PFSK-1 (cell line): ENCODE data around the gene PTGDS.

Experiments
- FOXP2 ChIP-seq: optimal IDR thresholded peaks from 2 replicates; pipeline ENCODE3; 2011; ENCODE audit warnings: borderline replicate concordance, control low read depth, inconsistent platforms; ENCODE audit not compliant: insufficient read depth; ENCODE audit errors: extremely low read length, extremely low read depth
- POLR2AphosphoS5 ChIP-seq: IDR thresholded peaks from 2 replicates; pipeline ENCODE4 v1.6.1; 2012; ENCODE audit warnings: low read depth, mild to moderate bottlenecking, control low read depth, low read length, moderate library complexity
- TAF1 ChIP-seq: IDR thresholded peaks from 2 replicates; pipeline ENCODE4 v1.6.1; 2012; ENCODE audit warnings: low read length, control low read depth, borderline replicate concordance; ENCODE audit not compliant: insufficient read depth
- TF ChIP-seq, protein P1 (sequence below), 2 experiments: IDR thresholded peaks; 2 replicates each; pipeline versions ENCODE4 v1.6.1 to v1.8.0; 2011 to 2012; ENCODE audit warnings: low read depth in 2 of 2, low read length in 2 of 2, control low read depth in 1 of 2, inconsistent platforms in 1 of 2, mild to moderate bottlenecking in 1 of 2, moderate library complexity in 1 of 2; ENCODE audit not compliant: insufficient read depth in 1 of 2

- TF ChIP-seq TAF1 (no peak), POLR2AphosphoS5 (no peak), FOXP2 (no peak)
- TF ChIP-seq, protein P1, sequence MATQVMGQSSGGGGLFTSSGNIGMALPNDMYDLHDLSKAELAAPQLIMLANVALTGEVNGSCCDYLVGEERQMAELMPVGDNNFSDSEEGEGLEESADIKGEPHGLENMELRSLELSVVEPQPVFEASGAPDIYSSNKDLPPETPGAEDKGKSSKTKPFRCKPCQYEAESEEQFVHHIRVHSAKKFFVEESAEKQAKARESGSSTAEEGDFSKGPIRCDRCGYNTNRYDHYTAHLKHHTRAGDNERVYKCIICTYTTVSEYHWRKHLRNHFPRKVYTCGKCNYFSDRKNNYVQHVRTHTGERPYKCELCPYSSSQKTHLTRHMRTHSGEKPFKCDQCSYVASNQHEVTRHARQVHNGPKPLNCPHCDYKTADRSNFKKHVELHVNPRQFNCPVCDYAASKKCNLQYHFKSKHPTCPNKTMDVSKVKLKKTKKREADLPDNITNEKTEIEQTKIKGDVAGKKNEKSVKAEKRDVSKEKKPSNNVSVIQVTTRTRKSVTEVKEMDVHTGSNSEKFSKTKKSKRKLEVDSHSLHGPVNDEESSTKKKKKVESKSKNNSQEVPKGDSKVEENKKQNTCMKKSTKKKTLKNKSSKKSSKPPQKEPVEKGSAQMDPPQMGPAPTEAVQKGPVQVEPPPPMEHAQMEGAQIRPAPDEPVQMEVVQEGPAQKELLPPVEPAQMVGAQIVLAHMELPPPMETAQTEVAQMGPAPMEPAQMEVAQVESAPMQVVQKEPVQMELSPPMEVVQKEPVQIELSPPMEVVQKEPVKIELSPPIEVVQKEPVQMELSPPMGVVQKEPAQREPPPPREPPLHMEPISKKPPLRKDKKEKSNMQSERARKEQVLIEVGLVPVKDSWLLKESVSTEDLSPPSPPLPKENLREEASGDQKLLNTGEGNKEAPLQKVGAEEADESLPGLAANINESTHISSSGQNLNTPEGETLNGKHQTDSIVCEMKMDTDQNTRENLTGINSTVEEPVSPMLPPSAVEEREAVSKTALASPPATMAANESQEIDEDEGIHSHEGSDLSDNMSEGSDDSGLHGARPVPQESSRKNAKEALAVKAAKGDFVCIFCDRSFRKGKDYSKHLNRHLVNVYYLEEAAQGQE (IDR thresholded peaks at IDR 0.05; ENCODE audit: insufficient read depth in 1 of 2, low read depth in 2 of 2, low read length in 2 of 2) = no peak
These were observed 18.1 kb downstream of the PTGDS start for GRCh38 chr9:136995362-136995761.
